Progenitor cell of endocrine pancreas (in vitro differentiated cells): ENCODE results near the gene SYNE2. TPM values are rescaled to one million over a fixed set of nuclear protein-coding genes. Genes with fewer than 3 reads are reported as not detected.

Experiments
- DNase-seq: peaks from one replicate; pipeline ENCODE4 v3.0.0; 2021; ENCODE audit warnings: low spot score; ENCODE audit not compliant: unreplicated experiment
- H3K27ac Mint-ChIP-seq: 2 replicates; pipeline ENCODE4 v1.8.0; 2021; ENCODE audit warnings: mild to moderate bottlenecking, moderate library complexity, mixed read lengths
- H3K27me3 Mint-ChIP-seq: 2 replicates; pipeline ENCODE4 v1.8.0; 2021; ENCODE audit warnings: mixed read lengths
- H3K36me3 Mint-ChIP-seq: 2 replicates; pipeline ENCODE4 v1.8.0; 2022; ENCODE audit warnings: mixed read lengths; ENCODE audit not compliant: insufficient read depth
- H3K4me1 Mint-ChIP-seq: 2 replicates; pipeline ENCODE4 v1.8.0; 2021; ENCODE audit warnings: low read depth, mixed read lengths
- H3K4me3 Mint-ChIP-seq: 2 replicates; pipeline ENCODE4 v1.8.0; 2021; ENCODE audit warnings: low read depth, mild to moderate bottlenecking, moderate library complexity, mixed read lengths
- H3K9me3 Mint-ChIP-seq: 2 replicates; pipeline ENCODE4 v1.8.0; 2021; ENCODE audit warnings: low read depth, mixed read lengths
- CTCF ChIP-seq: fragments of 200-600 bp; sonication (generic); IDR thresholded peaks from one replicate; pipeline ENCODE4 v1.5.0; 2021; ENCODE audit warnings: antibody characterized with exemption, mild to moderate bottlenecking; ENCODE audit not compliant: unreplicated experiment
- total RNA-seq: library from RNA; stranded (reverse); gene quantifications from 2 replicates; pipeline ENCODE4 v1.2.1, GENCODE V29; 2021

SYNE2 gene
- total RNA-seq, 1 donor from 2014 or later = 108 TPM

GRCh38 chr14:63951429-63951828 is 98.6 kb downstream of the SYNE2 start:
- H3K4me1 Mint-ChIP-seq = no peaks in the 10 kb centered on the region
- no peaks in the 10 kb centered on the region for H3K9me3 Mint-ChIP-seq
- no peak overlapping the region for H3K4me3 Mint-ChIP-seq
- no peak for DNase-seq
- TF ChIP-seq CTCF = no peak
- H3K27ac Mint-ChIP-seq = no peak overlapping the region
- no peaks in the 10 kb centered on the region for H3K27me3 Mint-ChIP-seq
- peaks cover 6% of the 10 kb centered on the region for H3K36me3 Mint-ChIP-seq

GRCh38 chr14:63952053-63952932 is 99.5 kb downstream of the SYNE2 start:
- DNase-seq = no peak
- Mint-ChIP-seq H3K36me3 (peaks cover 7% of the 10 kb centered on the region), H3K27me3 (no peaks in the 10 kb centered on the region), H3K27ac (no peak overlapping the region), H3K4me1 (no peaks in the 10 kb centered on the region), H3K4me3 (no peak overlapping the region), H3K9me3 (no peaks in the 10 kb centered on the region)
- no peak for TF ChIP-seq CTCF

- no peaks in the 10 kb centered on the region for H3K4me1 Mint-ChIP-seq
- H3K9me3 Mint-ChIP-seq = no peaks in the 10 kb centered on the region
- no peaks in the 10 kb centered on the region for H3K27me3 Mint-ChIP-seq
- H3K27ac Mint-ChIP-seq = no peak overlapping the region
- DNase-seq = no peak
- no peak overlapping the region for H3K4me3 Mint-ChIP-seq
- no peak for TF ChIP-seq CTCF
- peaks cover 7% of the 10 kb centered on the region for H3K36me3 Mint-ChIP-seq
Observed at GRCh38 chr14:63952933-63953437, 100.2 kb downstream of the SYNE2 start.

- Mint-ChIP-seq H3K9me3 (no peaks in the 10 kb centered on the region), H3K27me3 (no peaks in the 10 kb centered on the region), H3K27ac (no peak overlapping the region), H3K4me3 (no peak overlapping the region), H3K4me1 (no peaks in the 10 kb centered on the region), H3K36me3 (peaks cover 1% of the 10 kb centered on the region)
- TF ChIP-seq CTCF = no peak
- no peak for DNase-seq
Observed at GRCh38 chr14:63956326-63956725, 103.5 kb downstream of the SYNE2 start.

GRCh38 chr14:63960926-63961567 is 108.2 kb downstream of the SYNE2 start:
- no peak for TF ChIP-seq CTCF
- no peak overlapping the region for H3K27ac Mint-ChIP-seq
- no peak overlapping the region for H3K4me3 Mint-ChIP-seq
- H3K36me3 Mint-ChIP-seq = peaks cover 5% of the 10 kb centered on the region
- DNase-seq = no peak
- H3K4me1 Mint-ChIP-seq = no peaks in the 10 kb centered on the region
- no peaks in the 10 kb centered on the region for H3K27me3 Mint-ChIP-seq
- H3K9me3 Mint-ChIP-seq = no peaks in the 10 kb centered on the region
